Measurements from ENCODE around the gene ECT2L.

Gene ECT2L

DNA sequence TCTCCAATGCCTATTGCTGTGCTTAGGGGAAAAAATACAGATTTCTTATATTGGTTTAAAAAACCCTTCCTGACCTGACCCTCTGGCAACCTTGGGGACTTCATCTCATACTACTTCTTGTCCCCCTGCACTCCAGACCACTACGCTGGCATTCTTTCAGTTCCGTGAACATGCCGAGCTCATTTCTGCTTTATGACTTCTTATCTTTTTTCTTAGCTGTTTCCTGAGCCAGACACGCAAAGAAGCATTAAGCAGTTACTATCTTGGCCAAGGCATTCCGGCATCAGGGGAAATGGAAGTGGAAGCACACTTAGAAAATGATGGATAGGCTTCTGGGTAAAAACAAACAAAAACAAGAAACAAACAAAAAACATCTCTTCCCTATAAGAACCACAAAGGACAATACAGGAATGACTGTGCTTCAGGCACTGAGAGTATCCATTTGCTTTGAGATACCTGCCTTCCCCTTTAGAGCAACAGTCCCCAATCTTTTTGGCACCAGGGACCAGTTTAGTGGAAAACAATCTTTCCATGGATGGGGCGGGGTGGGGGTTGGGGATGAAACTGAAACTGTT lies 26.7 kb upstream of the ECT2L start:
- no peak for ATAC-seq
- TF ChIP-seq TOX (CRISPR knock-in tag; IDR thresholded peaks at IDR 0.05; ENCODE audit: borderline replicate concordance) (no peak), BACH2 (CRISPR knock-in tag; IDR thresholded peaks at IDR 0.05; ENCODE audit: borderline replicate concordance) (no peak)
- TF ChIP-seq, protein P1, sequence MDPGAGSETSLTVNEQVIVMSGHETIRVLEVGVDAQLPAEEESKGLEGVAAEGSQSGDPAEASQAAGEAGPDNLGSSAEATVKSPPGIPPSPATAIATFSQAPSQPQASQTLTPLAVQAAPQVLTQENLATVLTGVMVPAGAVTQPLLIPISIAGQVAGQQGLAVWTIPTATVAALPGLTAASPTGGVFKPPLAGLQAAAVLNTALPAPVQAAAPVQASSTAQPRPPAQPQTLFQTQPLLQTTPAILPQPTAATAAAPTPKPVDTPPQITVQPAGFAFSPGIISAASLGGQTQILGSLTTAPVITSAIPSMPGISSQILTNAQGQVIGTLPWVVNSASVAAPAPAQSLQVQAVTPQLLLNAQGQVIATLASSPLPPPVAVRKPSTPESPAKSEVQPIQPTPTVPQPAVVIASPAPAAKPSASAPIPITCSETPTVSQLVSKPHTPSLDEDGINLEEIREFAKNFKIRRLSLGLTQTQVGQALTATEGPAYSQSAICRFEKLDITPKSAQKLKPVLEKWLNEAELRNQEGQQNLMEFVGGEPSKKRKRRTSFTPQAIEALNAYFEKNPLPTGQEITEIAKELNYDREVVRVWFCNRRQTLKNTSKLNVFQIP (CRISPR knock-in tag; IDR thresholded peaks at IDR 0.05; ENCODE audit: borderline replicate concordance, low read depth): no peak

GRCh38 chr6:138772596-138773176 lies 23.2 kb upstream of the ECT2L start:
- peak; percentile 3; the same call in 1 of the 3 replicates for ATAC-seq

GRCh38 chr6:138773177-138774091 lies 22.5 kb upstream of the ECT2L start, which contains the start of gene CCDC28A:
TSS of gene CCDC28A (plus strand) at chr6:138773769. CDS start at chr6:138776121, 2,352 bp downstream.
- TF ChIP-seq ZNF565 (CRISPR knock-in tag; conservative IDR thresholded peaks at IDR 0.05; ENCODE audit: low read depth) (no peak), SNAI2 (CRISPR knock-in tag; IDR thresholded peaks at IDR 0.05) (0 out of 2 replicates have a peak, but pooled peaks have one; percentile 15), BACH2 (CRISPR knock-in tag; IDR thresholded peaks at IDR 0.05; ENCODE audit: borderline replicate concordance) (no peak), TCF4 (CRISPR knock-in tag; IDR thresholded peaks at IDR 0.05; ENCODE audit: borderline replicate concordance) (no peak), ARNTL (CRISPR knock-in tag; IDR thresholded peaks at IDR 0.05; ENCODE audit: borderline replicate concordance, low read depth) (no peak), ESRRG (CRISPR knock-in tag; IDR thresholded peaks at IDR 0.05) (no peak)
- TF ChIP-seq, protein P2, sequence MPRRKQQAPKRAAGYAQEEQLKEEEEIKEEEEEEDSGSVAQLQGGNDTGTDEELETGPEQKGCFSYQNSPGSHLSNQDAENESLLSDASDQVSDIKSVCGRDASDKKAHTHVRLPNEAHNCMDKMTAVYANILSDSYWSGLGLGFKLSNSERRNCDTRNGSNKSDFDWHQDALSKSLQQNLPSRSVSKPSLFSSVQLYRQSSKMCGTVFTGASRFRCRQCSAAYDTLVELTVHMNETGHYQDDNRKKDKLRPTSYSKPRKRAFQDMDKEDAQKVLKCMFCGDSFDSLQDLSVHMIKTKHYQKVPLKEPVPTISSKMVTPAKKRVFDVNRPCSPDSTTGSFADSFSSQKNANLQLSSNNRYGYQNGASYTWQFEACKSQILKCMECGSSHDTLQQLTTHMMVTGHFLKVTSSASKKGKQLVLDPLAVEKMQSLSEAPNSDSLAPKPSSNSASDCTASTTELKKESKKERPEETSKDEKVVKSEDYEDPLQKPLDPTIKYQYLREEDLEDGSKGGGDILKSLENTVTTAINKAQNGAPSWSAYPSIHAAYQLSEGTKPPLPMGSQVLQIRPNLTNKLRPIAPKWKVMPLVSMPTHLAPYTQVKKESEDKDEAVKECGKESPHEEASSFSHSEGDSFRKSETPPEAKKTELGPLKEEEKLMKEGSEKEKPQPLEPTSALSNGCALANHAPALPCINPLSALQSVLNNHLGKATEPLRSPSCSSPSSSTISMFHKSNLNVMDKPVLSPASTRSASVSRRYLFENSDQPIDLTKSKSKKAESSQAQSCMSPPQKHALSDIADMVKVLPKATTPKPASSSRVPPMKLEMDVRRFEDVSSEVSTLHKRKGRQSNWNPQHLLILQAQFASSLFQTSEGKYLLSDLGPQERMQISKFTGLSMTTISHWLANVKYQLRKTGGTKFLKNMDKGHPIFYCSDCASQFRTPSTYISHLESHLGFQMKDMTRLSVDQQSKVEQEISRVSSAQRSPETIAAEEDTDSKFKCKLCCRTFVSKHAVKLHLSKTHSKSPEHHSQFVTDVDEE (CRISPR knock-in tag; IDR thresholded peaks at IDR 0.05): no peak
- ATAC-seq: peak; percentile 95

More at GRCh38 chr6:138772596-138773176, 23.2 kb upstream of the ECT2L start:
- TF ChIP-seq TOX (CRISPR knock-in tag; IDR thresholded peaks at IDR 0.05; ENCODE audit: borderline replicate concordance) (no peak), CSDC2 (CRISPR knock-in tag; IDR thresholded peaks at IDR 0.05) (no peak), GLIS3 (CRISPR knock-in tag; IDR thresholded peaks at IDR 0.05) (no peak)

DNA sequence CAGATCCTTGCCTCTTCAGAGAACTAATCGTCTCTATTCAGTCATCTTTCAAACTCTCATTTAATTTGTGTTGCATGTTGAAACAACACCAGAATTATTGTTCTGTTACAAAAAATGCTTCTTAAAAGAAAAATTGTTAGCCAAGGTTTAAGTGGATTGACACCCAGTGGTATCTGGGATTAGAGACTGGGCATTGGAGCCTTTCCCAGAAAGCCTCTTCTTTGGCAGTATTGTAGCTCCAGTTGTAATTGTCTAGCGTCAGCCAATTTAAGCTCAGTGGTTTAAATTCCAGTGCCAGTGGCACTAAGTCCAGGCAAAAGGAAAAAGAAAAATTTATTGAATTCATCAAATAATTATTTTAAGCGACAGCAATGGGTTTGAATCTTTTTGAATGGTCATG lies 21.5 kb upstream of the ECT2L start:
- TF ChIP-seq RARB (CRISPR knock-in tag; IDR thresholded peaks at IDR 0.05) (no peak), ZFP3 (CRISPR knock-in tag; IDR thresholded peaks at IDR 0.05) (no peak), ARNTL (CRISPR knock-in tag; IDR thresholded peaks at IDR 0.05; ENCODE audit: borderline replicate concordance, low read depth) (no peak)
- ATAC-seq: no peak

GRCh38 chr6:138776659-138777058 lies 19.2 kb upstream of the ECT2L start:
- ATAC-seq: no peak
- TF ChIP-seq CREB5 (CRISPR knock-in tag; IDR thresholded peaks at IDR 0.05; ENCODE audit: low read depth) (no peak), CSRNP3 (CRISPR knock-in tag; IDR thresholded peaks at IDR 0.05) (no peak), ESRRG (CRISPR knock-in tag; IDR thresholded peaks at IDR 0.05) (no peak), ZNF8 (CRISPR knock-in tag; IDR thresholded peaks at IDR 0.05) (no peak), ZC3H10 (CRISPR knock-in tag; IDR thresholded peaks at IDR 0.05) (no peak), ZFP30 (CRISPR knock-in tag; IDR thresholded peaks at IDR 0.05) (no peak), GLIS3 (CRISPR knock-in tag; IDR thresholded peaks at IDR 0.05) (no peak), ZFP3 (CRISPR knock-in tag; IDR thresholded peaks at IDR 0.05) (no peak), SNAI2 (CRISPR knock-in tag; IDR thresholded peaks at IDR 0.05) (no peak), ZNF70 (CRISPR knock-in tag; IDR thresholded peaks at IDR 0.05) (no peak), OSR1 (CRISPR knock-in tag; IDR thresholded peaks at IDR 0.05) (no peak), BACH2 (CRISPR knock-in tag; IDR thresholded peaks at IDR 0.05; ENCODE audit: borderline replicate concordance) (no peak), ARNTL (CRISPR knock-in tag; IDR thresholded peaks at IDR 0.05; ENCODE audit: borderline replicate concordance, low read depth) (no peak)
- TF ChIP-seq, protein P3, sequence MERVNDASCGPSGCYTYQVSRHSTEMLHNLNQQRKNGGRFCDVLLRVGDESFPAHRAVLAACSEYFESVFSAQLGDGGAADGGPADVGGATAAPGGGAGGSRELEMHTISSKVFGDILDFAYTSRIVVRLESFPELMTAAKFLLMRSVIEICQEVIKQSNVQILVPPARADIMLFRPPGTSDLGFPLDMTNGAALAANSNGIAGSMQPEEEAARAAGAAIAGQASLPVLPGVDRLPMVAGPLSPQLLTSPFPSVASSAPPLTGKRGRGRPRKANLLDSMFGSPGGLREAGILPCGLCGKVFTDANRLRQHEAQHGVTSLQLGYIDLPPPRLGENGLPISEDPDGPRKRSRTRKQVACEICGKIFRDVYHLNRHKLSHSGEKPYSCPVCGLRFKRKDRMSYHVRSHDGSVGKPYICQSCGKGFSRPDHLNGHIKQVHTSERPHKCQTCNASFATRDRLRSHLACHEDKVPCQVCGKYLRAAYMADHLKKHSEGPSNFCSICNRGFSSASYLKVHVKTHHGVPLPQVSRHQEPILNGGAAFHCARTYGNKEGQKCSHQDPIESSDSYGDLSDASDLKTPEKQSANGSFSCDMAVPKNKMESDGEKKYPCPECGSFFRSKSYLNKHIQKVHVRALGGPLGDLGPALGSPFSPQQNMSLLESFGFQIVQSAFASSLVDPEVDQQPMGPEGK (CRISPR knock-in tag; IDR thresholded peaks at IDR 0.05; ENCODE audit: borderline replicate concordance): no peak
- TF ChIP-seq, protein P1 (CRISPR knock-in tag; IDR thresholded peaks at IDR 0.05; ENCODE audit: borderline replicate concordance, low read depth): no peak

All from SK-N-SH treated with all-trans-retinoic acid at 6 μM for 48 hours (cell line).